ENCODE measurements around the gene ESR1. TPM values are rescaled to one million over a fixed set of nuclear protein-coding genes. Genes with fewer than 3 reads are reported as not detected.

ESR1 gene
- total RNA-seq, 2 donors from 2014 or later = 4.9 TPM

GRCh38 chr6:152147269-152147668 is 339.8 kb downstream of the ESR1 start:
- DNase-seq (ENCODE audit: low spot score) (no peak), ATAC-seq (ENCODE audit: insufficient number of reproducible peaks, low FRiP score, low read depth) (no peak)
- no peaks in the 10 kb centered on the region for H3K27me3 ChIP-seq (replicated peaks; ENCODE audit: insufficient read depth)
- H3K27ac ChIP-seq = no peak overlapping the region
- no peaks in the 10 kb centered on the region for H3K9me3 ChIP-seq
- peaks cover 64% of the 10 kb centered on the region for H3K36me3 ChIP-seq
- H3K4me1 ChIP-seq (ENCODE audit: control insufficient read depth in 1 of 2, low read depth in 2 of 2) = peaks cover 4 to 21% of the 10 kb centered on the region in 2 donors
- TF ChIP-seq CTCF (IDR thresholded peaks at IDR 0.05) = no peak
- no peak overlapping the region for H3K4me3 ChIP-seq

GRCh38 chr6:152148412-152148811 is 340.9 kb downstream of the ESR1 start:
- ATAC-seq (ENCODE audit: insufficient number of reproducible peaks, low FRiP score, low read depth) (no peak), DNase-seq (ENCODE audit: low spot score) (no peak)
- H3K27me3 ChIP-seq (replicated peaks; ENCODE audit: insufficient read depth) = no peaks in the 10 kb centered on the region
- no peak overlapping the region for H3K27ac ChIP-seq
- no peak for TF ChIP-seq CTCF (IDR thresholded peaks at IDR 0.05)
- H3K4me1 ChIP-seq (ENCODE audit: control insufficient read depth in 1 of 2, low read depth in 2 of 2) = peaks cover 4 to 21% of the 10 kb centered on the region in 2 donors
- H3K36me3 ChIP-seq = peaks cover 61% of the 10 kb centered on the region
- no peaks in the 10 kb centered on the region for H3K9me3 ChIP-seq
- no peak overlapping the region for H3K4me3 ChIP-seq

- H3K27ac ChIP-seq = no peak overlapping the region
- no peaks in the 10 kb centered on the region for H3K27me3 ChIP-seq (replicated peaks; ENCODE audit: insufficient read depth)
- ATAC-seq (ENCODE audit: insufficient number of reproducible peaks, low FRiP score, low read depth) (no peak), DNase-seq (ENCODE audit: low spot score) (no peak)
- no peaks in the 10 kb centered on the region for H3K9me3 ChIP-seq
- peaks cover 58% of the 10 kb centered on the region for H3K36me3 ChIP-seq
- peaks cover 4 to 21% of the 10 kb centered on the region in 2 donors for H3K4me1 ChIP-seq (ENCODE audit: control insufficient read depth in 1 of 2, low read depth in 2 of 2)
- H3K4me3 ChIP-seq = no peak overlapping the region
- no peak for TF ChIP-seq CTCF (IDR thresholded peaks at IDR 0.05)
These were observed 342.7 kb downstream of the ESR1 start for GRCh38 chr6:152150196-152150595.

- TF ChIP-seq CTCF (IDR thresholded peaks at IDR 0.05) = no peak
- Histone ChIP-seq H3K27me3 (replicated peaks; ENCODE audit: insufficient read depth) (no peaks in the 10 kb centered on the region), H3K9me3 (no peaks in the 10 kb centered on the region), H3K4me1 (ENCODE audit: control insufficient read depth in 1 of 2, low read depth in 2 of 2) (peaks cover under 1 to 15% of the 10 kb centered on the region in 2 donors), H3K4me3 (no peak overlapping the region), H3K36me3 (peaks cover 60% of the 10 kb centered on the region), H3K27ac (no peak overlapping the region)
- no peak for ATAC-seq (ENCODE audit: insufficient number of reproducible peaks, low FRiP score, low read depth)
- DNase-seq (ENCODE audit: low spot score) = no peak
These were observed 344.4 kb downstream of the ESR1 start for GRCh38 chr6:152151920-152152319.

- Histone ChIP-seq H3K4me3 (no peak overlapping the region), H3K4me1 (ENCODE audit: control insufficient read depth in 1 of 2, low read depth in 2 of 2) (peaks cover 0 to 11% of the 10 kb centered on the region in 2 donors), H3K27ac (no peak overlapping the region), H3K36me3 (peaks cover 40% of the 10 kb centered on the region), H3K27me3 (replicated peaks; ENCODE audit: insufficient read depth) (no peaks in the 10 kb centered on the region), H3K9me3 (no peaks in the 10 kb centered on the region)
- no peak for DNase-seq (ENCODE audit: low spot score)
- no peak for TF ChIP-seq CTCF (IDR thresholded peaks at IDR 0.05)
- ATAC-seq (ENCODE audit: insufficient number of reproducible peaks, low FRiP score, low read depth) = no peak
These were observed 347.3 kb downstream of the ESR1 start for GRCh38 chr6:152154559-152155356.
